A673 (cell line): ENCODE results near the gene STAP1.

ENCODE experiments used
- CTCF ChIP-seq: fragments of 300-800, 200-600 bp; sonication (generic); conservative IDR thresholded peaks from 2 replicates; pipeline ENCODE4 v1.5.1; 2017; ENCODE audit warnings: low read depth, mild to moderate bottlenecking, antibody characterized with exemption, low read length, moderate library complexity, mixed read lengths
- EZH2 ChIP-seq: fragments of 200-600 bp; sonication (generic); IDR thresholded peaks from 2 replicates; pipeline ENCODE4 v1.6.1; 2017; ENCODE audit warnings: borderline replicate concordance, low read depth, mild to moderate bottlenecking, mixed read lengths, antibody characterized with exemption, low read length; ENCODE audit not compliant: poor library complexity, severe bottlenecking

- no peak for TF ChIP-seq CTCF
- TF ChIP-seq EZH2: no peak
These were observed 76.8 kb downstream of the STAP1 start for GRCh38 chr4:67635331-67635730.
